GM23338 (cell line): ENCODE measurements around the gene HOATZ. TPM values are rescaled to one million over a fixed set of nuclear protein-coding genes. Genes with fewer than 3 reads are reported as not detected.

Source experiments
- ATAC-seq: fragments of 200-7000 bp; cut with Tn5 transposase; 3 replicates; pipeline ENCODE4 v1.9.1; 2020
- DNase-seq: peaks from one replicate; pipeline ENCODE4 v3.0.0-alpha.2; 2015; ENCODE audit warnings: low spot score
- H2AFZ ChIP-seq: fragments of 200-600 bp; sonication (generic); 2 replicates; pipeline ENCODE4 v1.8.0; 2016; ENCODE audit warnings: antibody characterized with exemption, mild to moderate bottlenecking, moderate library complexity
- H3F3A ChIP-seq: fragments of 200-600 bp; sonication (generic); replicated peaks from 2 replicates; pipeline ENCODE4 v1.8.0; 2017; ENCODE audit warnings: antibody characterized with exemption, mixed run types, low read depth
- H3K27ac ChIP-seq: fragments of 200-600 bp; sonication (generic); 2 replicates; pipeline ENCODE4 v1.6.1; 2016; ENCODE audit warnings: low read depth
- H3K27me3 ChIP-seq: fragments of 200-600 bp; sonication (generic); 2 replicates; pipeline ENCODE4 v1.8.0; 2016; ENCODE audit warnings: mild to moderate bottlenecking, mixed run types, moderate library complexity; ENCODE audit not compliant: insufficient read depth
- H3K36me3 ChIP-seq: fragments of 200-600 bp; sonication (generic); 2 replicates; pipeline ENCODE4 v1.8.0; 2016; ENCODE audit warnings: mild to moderate bottlenecking; ENCODE audit not compliant: insufficient read depth
- H3K4me1 ChIP-seq: fragments of 200-600 bp; sonication (generic); 2 replicates; pipeline ENCODE4 v1.8.0; 2016; ENCODE audit warnings: mild to moderate bottlenecking, moderate library complexity; ENCODE audit not compliant: insufficient read depth
- H3K4me2 ChIP-seq: fragments of 200-600 bp; sonication (generic); 2 replicates; pipeline ENCODE4 v1.7.1; 2017; ENCODE audit warnings: mixed run types
- H3K4me3 ChIP-seq: fragments of 200-600 bp; sonication (generic); 2 replicates; pipeline ENCODE4 v1.6.1; 2016; ENCODE audit warnings: mixed run types
- H3K79me2 ChIP-seq: fragments of 200-600 bp; sonication (generic); replicated peaks from 2 replicates; pipeline ENCODE4 v1.8.0; 2017; ENCODE audit warnings: mild to moderate bottlenecking; ENCODE audit not compliant: insufficient read depth
- H3K9me2 ChIP-seq: fragments of 200-600 bp; sonication (generic); 2 replicates; pipeline ENCODE4 v1.8.0; 2017; ENCODE audit not compliant: insufficient read depth
- H4K20me1 ChIP-seq: fragments of 200-600 bp; sonication (generic); replicated peaks from 2 replicates; pipeline ENCODE4 v1.8.0; 2017; ENCODE audit warnings: mild to moderate bottlenecking; ENCODE audit not compliant: insufficient read depth
- H3K27ac Mint-ChIP-seq: 2 replicates; pipeline ENCODE4 v1.8.0; 2020; ENCODE audit warnings: inconsistent platforms, mild to moderate bottlenecking, moderate library complexity, mixed read lengths
- H3K27me3 Mint-ChIP-seq: 3 replicates; pipeline ENCODE4 v1.8.0; 2022; ENCODE audit warnings: low read depth, mild to moderate bottlenecking, moderate library complexity, mixed read lengths, inconsistent platforms; ENCODE audit not compliant: insufficient read depth, poor library complexity
- H3K36me3 Mint-ChIP-seq: 3 replicates; pipeline ENCODE4 v1.8.0; 2021; ENCODE audit warnings: low read depth, mild to moderate bottlenecking, inconsistent platforms, moderate library complexity, mixed read lengths
- H3K4me1 Mint-ChIP-seq: 3 replicates; pipeline ENCODE4 v1.8.0; 2020; ENCODE audit warnings: mild to moderate bottlenecking, inconsistent platforms, mixed read lengths
- H3K4me3 Mint-ChIP-seq: 3 replicates; pipeline ENCODE4 v1.8.0; 2021; ENCODE audit warnings: moderate library complexity, mild to moderate bottlenecking, inconsistent platforms, mixed read lengths
- H3K9me3 Mint-ChIP-seq: 3 replicates; pipeline ENCODE4 v1.8.0; 2020; ENCODE audit warnings: moderate library complexity, mild to moderate bottlenecking, inconsistent platforms, mixed read lengths
- CREB1 ChIP-seq: fragments of 250-450 bp; sonication (Bioruptor Pico); IDR thresholded peaks from 2 replicates; pipeline ENCODE4 v1.5.0; 2020; ENCODE audit warnings: low read depth, mild to moderate bottlenecking, moderate library complexity
- ETS1 ChIP-seq: IDR thresholded peaks from 2 replicates; pipeline ENCODE4 v1.6.1; 2016; ENCODE audit warnings: antibody characterized with exemption
- EZH2phosphoT487 ChIP-seq: fragments of 200-600 bp; sonication (generic); IDR thresholded peaks from one replicate; pipeline ENCODE4 v1.8.1; 2018; ENCODE audit warnings: antibody characterized with exemption; ENCODE audit not compliant: unreplicated experiment
- JUNB ChIP-seq: IDR thresholded peaks from one replicate; pipeline ENCODE4 v1.6.1; 2016; ENCODE audit warnings: antibody characterized with exemption; ENCODE audit not compliant: unreplicated experiment
- POLR2AphosphoS5 ChIP-seq: IDR thresholded peaks from 2 replicates; pipeline ENCODE4 v1.6.1; 2016; ENCODE audit warnings: antibody characterized with exemption, low read depth
- polyA plus RNA-seq: library from polyadenylated mRNA; unstranded; fragments of >200 nt; fragmentation: Nextera tagmentation; extraction: Ambion mirVana; gene quantifications from 2 replicates; pipeline ENCODE4 v1.2.1, GENCODE V29; 2016
- total RNA-seq: library from RNA; depleted of rRNA; stranded (reverse); fragments of >200 nt; shearing (Covaris generic); gene quantifications from 2 replicates; pipeline ENCODE4 v1.2.3, GENCODE V29; 2014
- TF ChIP-seq, protein P1 (sequence below): fragments of 250-450 bp; sonication (Bioruptor Pico); IDR thresholded peaks from 2 replicates; pipeline ENCODE4 v1.5.0; 2020; ENCODE audit warnings: mild to moderate bottlenecking, moderate library complexity

The HOATZ gene
- total and polyA plus RNA-seq, 2 experiments from 2014 or later = not detected

DNA sequence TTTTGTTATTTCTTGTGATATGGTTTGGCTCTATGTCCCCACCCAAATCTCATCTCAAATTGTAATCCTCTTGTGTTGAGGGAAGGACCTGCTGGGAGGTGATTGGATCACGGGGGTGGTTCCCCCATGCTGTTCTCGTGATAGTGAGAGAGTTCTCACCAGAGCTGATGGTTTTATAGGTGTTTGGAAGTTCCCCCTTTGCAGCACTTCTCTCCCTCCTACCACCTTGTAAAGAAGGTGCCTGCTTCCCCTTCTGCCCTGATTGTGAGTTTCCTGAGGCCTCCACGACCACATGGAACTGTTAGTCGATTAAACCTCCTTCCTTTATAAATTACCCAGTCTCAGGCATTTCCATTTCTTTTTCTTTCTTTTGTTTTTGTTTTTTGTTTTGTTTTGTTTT lies 63.2 kb downstream of the HOATZ start (continued):
- TF ChIP-seq, protein P1, sequence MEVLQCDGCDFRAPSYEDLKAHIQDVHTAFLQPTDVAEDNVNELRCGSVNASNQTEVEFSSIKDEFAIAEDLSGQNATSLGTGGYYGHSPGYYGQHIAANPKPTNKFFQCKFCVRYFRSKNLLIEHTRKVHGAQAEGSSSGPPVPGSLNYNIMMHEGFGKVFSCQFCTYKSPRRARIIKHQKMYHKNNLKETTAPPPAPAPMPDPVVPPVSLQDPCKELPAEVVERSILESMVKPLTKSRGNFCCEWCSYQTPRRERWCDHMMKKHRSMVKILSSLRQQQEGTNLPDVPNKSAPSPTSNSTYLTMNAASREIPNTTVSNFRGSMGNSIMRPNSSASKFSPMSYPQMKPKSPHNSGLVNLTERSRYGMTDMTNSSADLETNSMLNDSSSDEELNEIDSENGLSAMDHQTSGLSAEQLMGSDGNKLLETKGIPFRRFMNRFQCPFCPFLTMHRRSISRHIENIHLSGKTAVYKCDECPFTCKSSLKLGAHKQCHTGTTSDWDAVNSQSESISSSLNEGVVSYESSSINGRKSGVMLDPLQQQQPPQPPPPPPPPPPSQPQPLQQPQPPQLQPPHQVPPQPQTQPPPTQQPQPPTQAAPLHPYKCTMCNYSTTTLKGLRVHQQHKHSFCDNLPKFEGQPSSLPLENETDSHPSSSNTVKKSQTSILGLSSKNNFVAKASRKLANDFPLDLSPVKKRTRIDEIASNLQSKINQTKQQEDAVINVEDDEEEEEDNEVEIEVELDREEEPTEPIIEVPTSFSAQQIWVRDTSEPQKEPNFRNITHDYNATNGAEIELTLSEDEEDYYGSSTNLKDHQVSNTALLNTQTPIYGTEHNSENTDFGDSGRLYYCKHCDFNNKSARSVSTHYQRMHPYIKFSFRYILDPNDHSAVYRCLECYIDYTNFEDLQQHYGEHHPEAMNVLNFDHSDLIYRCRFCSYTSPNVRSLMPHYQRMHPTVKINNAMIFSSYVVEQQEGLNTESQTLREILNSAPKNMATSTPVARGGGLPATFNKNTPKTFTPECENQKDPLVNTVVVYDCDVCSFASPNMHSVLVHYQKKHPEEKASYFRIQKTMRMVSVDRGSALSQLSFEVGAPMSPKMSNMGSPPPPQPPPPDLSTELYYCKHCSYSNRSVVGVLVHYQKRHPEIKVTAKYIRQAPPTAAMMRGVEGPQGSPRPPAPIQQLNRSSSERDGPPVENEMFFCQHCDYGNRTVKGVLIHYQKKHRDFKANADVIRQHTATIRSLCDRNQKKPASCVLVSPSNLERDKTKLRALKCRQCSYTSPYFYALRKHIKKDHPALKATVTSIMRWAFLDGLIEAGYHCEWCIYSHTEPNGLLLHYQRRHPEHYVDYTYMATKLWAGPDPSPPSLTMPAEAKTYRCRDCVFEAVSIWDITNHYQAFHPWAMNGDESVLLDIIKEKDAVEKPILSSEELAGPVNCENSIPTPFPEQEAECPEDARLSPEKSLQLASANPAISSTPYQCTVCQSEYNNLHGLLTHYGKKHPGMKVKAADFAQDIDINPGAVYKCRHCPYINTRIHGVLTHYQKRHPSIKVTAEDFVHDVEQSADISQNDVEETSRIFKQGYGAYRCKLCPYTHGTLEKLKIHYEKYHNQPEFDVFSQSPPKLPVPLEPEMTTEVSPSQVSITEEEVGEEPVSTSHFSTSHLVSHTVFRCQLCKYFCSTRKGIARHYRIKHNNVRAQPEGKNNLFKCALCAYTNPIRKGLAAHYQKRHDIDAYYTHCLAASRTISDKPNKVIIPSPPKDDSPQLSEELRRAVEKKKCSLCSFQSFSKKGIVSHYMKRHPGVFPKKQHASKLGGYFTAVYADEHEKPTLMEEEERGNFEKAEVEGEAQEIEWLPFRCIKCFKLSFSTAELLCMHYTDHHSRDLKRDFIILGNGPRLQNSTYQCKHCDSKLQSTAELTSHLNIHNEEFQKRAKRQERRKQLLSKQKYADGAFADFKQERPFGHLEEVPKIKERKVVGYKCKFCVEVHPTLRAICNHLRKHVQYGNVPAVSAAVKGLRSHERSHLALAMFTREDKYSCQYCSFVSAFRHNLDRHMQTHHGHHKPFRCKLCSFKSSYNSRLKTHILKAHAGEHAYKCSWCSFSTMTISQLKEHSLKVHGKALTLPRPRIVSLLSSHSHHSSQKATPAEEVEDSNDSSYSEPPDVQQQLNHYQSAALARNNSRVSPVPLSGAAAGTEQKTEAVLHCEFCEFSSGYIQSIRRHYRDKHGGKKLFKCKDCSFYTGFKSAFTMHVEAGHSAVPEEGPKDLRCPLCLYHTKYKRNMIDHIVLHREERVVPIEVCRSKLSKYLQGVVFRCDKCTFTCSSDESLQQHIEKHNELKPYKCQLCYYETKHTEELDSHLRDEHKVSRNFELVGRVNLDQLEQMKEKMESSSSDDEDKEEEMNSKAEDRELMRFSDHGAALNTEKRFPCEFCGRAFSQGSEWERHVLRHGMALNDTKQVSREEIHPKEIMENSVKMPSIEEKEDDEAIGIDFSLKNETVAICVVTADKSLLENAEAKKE (CRISPR knock-in tag) = no peak
- no peak for TF ChIP-seq EZH2phosphoT487

DNA sequence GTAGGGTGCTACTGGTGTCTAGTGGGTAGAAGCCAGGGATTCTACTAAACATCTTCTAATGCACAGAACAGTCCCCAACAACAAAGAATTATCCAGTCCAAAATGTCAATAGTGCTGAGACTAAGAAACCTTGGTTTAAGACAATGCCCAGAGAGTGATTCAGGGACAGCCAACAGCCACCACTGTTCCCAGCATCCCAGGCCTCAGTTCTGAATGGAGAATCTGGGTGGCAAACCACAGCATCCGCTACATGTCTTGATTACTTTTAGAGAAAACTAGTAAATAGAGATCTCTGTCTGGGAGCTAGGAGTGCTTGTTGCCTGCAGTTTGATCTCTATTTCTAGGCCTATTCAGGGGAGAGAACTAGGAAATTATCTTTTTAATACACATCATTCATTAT lies 66.8 kb downstream of the HOATZ start:
- H3K9me3 Mint-ChIP-seq = no peaks in the 10 kb centered on the region
- no peak overlapping the region for H3K4me3 Mint-ChIP-seq
- no peak overlapping the region for H2AFZ ChIP-seq

More for the DNA sequence above, 66.8 kb downstream of the HOATZ start:
- no peaks in the 10 kb centered on the region for H4K20me1 ChIP-seq
- H3K4me3 ChIP-seq = no peak overlapping the region
- ATAC-seq (no peak), DNase-seq (no peak)
- H3K27me3 ChIP-seq = no peaks in the 10 kb centered on the region
- TF ChIP-seq ETS1 (no peak), CREB1 (CRISPR knock-in tag) (no peak), JUNB (no peak), POLR2AphosphoS5 (no peak)
- Mint-ChIP-seq H3K27ac (no peak overlapping the region), H3K4me1 (peaks cover 9% of the 10 kb centered on the region), H3K36me3 (no peaks in the 10 kb centered on the region), H3K27me3 (no peaks in the 10 kb centered on the region)
- no peaks in the 10 kb centered on the region for H3K9me2 ChIP-seq
- H3K4me1 ChIP-seq = peaks cover 3% of the 10 kb centered on the region; the same call in 1 of the 2 replicates
- H3K4me2 ChIP-seq = no peak overlapping the region
- H3F3A ChIP-seq = no peaks in the 10 kb centered on the region
- H3K79me2 ChIP-seq = no peaks in the 10 kb centered on the region
- H3K27ac ChIP-seq = no peak overlapping the region
- H3K36me3 ChIP-seq = no peaks in the 10 kb centered on the region
